Measurements from ENCODE around the gene ENTPD1.

DNA sequence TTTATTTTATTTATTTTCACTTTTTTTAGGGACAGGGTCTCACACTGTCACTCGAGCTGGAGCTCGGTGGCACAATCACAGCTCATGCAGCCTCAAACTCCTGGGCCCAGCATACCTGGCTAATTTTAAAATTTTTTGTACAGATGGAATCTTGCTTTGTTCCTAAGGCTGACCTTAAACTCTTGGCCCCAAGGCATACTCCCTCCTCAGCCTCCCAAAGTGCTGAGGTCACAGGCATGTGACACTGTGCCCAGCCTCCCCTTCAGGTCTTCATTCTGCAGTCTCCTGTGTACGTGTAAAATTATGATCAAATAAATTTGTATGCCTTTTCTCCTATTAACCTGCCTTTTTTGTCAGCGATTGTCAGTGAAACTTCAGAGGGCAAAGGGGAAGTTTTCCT lies 44.5 kb upstream of the ENTPD1 start:
- TF ChIP-seq EZH2 (IDR thresholded peaks at IDR 0.05; ENCODE audit: low read depth), result no peak
- TF ChIP-seq, protein P1, sequence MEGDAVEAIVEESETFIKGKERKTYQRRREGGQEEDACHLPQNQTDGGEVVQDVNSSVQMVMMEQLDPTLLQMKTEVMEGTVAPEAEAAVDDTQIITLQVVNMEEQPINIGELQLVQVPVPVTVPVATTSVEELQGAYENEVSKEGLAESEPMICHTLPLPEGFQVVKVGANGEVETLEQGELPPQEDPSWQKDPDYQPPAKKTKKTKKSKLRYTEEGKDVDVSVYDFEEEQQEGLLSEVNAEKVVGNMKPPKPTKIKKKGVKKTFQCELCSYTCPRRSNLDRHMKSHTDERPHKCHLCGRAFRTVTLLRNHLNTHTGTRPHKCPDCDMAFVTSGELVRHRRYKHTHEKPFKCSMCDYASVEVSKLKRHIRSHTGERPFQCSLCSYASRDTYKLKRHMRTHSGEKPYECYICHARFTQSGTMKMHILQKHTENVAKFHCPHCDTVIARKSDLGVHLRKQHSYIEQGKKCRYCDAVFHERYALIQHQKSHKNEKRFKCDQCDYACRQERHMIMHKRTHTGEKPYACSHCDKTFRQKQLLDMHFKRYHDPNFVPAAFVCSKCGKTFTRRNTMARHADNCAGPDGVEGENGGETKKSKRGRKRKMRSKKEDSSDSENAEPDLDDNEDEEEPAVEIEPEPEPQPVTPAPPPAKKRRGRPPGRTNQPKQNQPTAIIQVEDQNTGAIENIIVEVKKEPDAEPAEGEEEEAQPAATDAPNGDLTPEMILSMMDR (conservative IDR thresholded peaks at IDR 0.05), result no peak
